H9 (cell line): Measurements from ENCODE around the gene ATG7. TPM values are rescaled to one million over a fixed set of nuclear protein-coding genes. Genes with fewer than 3 reads are reported as not detected.

ENCODE experiments used
- DNase-seq: peaks from one replicate; pipeline ENCODE4 v3.0.0-alpha.2; 2017
- H2AFZ ChIP-seq: one replicate; pipeline ENCODE4 v1.6.1; 2013; ENCODE audit warnings: mild to moderate bottlenecking, low read length, control low read depth, moderate library complexity
- H2AK5ac ChIP-seq: 2 replicates; pipeline ENCODE4 v1.6.1; 2013; ENCODE audit warnings: low read length, control low read depth, mixed read lengths; ENCODE audit not compliant: insufficient read length
- H2BK120ac ChIP-seq: one replicate; pipeline ENCODE4 v1.6.1; 2013; ENCODE audit warnings: low read depth, mild to moderate bottlenecking, low read length, control low read depth, inconsistent platforms; ENCODE audit not compliant: poor library complexity, severe bottlenecking
- H2BK12ac ChIP-seq: 2 replicates; pipeline ENCODE4 v1.6.1; 2013; ENCODE audit warnings: low read length, control low read depth, mixed read lengths, low read depth; ENCODE audit not compliant: insufficient read length
- H2BK15ac ChIP-seq: 2 replicates; pipeline ENCODE4 v1.6.1; 2013; ENCODE audit warnings: low read depth, low read length, control low read depth
- H2BK20ac ChIP-seq: one replicate; pipeline ENCODE4 v1.6.1; 2013; ENCODE audit warnings: low read depth, mild to moderate bottlenecking, low read length, control low read depth, inconsistent platforms; ENCODE audit not compliant: poor library complexity, severe bottlenecking
- H2BK5ac ChIP-seq: 2 replicates; pipeline ENCODE4 v1.6.1; 2013; ENCODE audit warnings: low read length, control low read depth, mixed read lengths; ENCODE audit not compliant: insufficient read length
- H3K14ac ChIP-seq: 2 replicates; pipeline ENCODE4 v1.6.1; 2013; ENCODE audit warnings: low read length, control low read depth; ENCODE audit not compliant: insufficient read depth
- H3K18ac ChIP-seq: 2 replicates; pipeline ENCODE4 v1.6.1; 2013; ENCODE audit warnings: low read depth, mild to moderate bottlenecking, mixed read lengths, low read length, control low read depth; ENCODE audit not compliant: insufficient read length
- H3K23ac ChIP-seq: 2 replicates; pipeline ENCODE4 v1.6.1; 2013; ENCODE audit warnings: low read length, control low read depth, mixed read lengths, low read depth; ENCODE audit not compliant: insufficient read length
- H3K23me2 ChIP-seq: 2 replicates; pipeline ENCODE4 v1.6.1; 2013; ENCODE audit warnings: low read depth, mild to moderate bottlenecking, mixed read lengths, low read length, control low read depth; ENCODE audit not compliant: insufficient read length, poor library complexity, severe bottlenecking
- H3K27ac ChIP-seq: 2 replicates; pipeline ENCODE4 v1.5.1; 2013; ENCODE audit warnings: low read length, control low read depth, mixed read lengths, low read depth; ENCODE audit not compliant: insufficient read length
- H3K27me3 ChIP-seq: 2 replicates; pipeline ENCODE4 v1.6.1; 2013; ENCODE audit warnings: low read length, control low read depth, inconsistent platforms; ENCODE audit not compliant: insufficient read depth
- H3K4ac ChIP-seq: 2 replicates; pipeline ENCODE4 v1.6.1; 2013; ENCODE audit warnings: low read depth, mild to moderate bottlenecking, control low read depth, inconsistent platforms, low read length, moderate library complexity
- H3K4me1 ChIP-seq: 2 replicates; pipeline ENCODE4 v1.6.1; 2013; ENCODE audit warnings: low read length, control low read depth, inconsistent platforms; ENCODE audit not compliant: insufficient read depth
- H3K4me2 ChIP-seq: 2 replicates; pipeline ENCODE4 v1.6.1; 2013; ENCODE audit warnings: low read length, control low read depth, mixed read lengths; ENCODE audit not compliant: insufficient read length, insufficient read depth
- H3K56ac ChIP-seq: 2 replicates; pipeline ENCODE4 v1.6.1; 2013; ENCODE audit warnings: low read depth, mild to moderate bottlenecking, mixed read lengths, low read length, control low read depth; ENCODE audit not compliant: insufficient read length
- H3K79me1 ChIP-seq: 2 replicates; pipeline ENCODE4 v1.6.1; 2013; ENCODE audit warnings: low read depth, mild to moderate bottlenecking, moderate library complexity, low read length, control low read depth, inconsistent platforms; ENCODE audit not compliant: insufficient read depth, poor library complexity, severe bottlenecking
- H3K79me2 ChIP-seq: 2 replicates; pipeline ENCODE4 v1.6.1; 2013; ENCODE audit warnings: low read length, control low read depth, inconsistent platforms; ENCODE audit not compliant: insufficient read depth
- H3K9ac ChIP-seq: 2 replicates; pipeline ENCODE4 v1.6.1; 2013; ENCODE audit warnings: low read length, control low read depth, mixed read lengths; ENCODE audit not compliant: insufficient read length; ENCODE audit errors: extremely low read depth
- H3K9me3 ChIP-seq: one replicate; pipeline ENCODE4 v1.6.1; 2013; ENCODE audit warnings: low read depth, low read length, inconsistent platforms; ENCODE audit not compliant: control insufficient read depth
- H3T11ph ChIP-seq: one replicate; pipeline ENCODE4 v1.6.1; 2013; ENCODE audit warnings: mild to moderate bottlenecking, low read length, control low read depth, inconsistent platforms
- H4K20me1 ChIP-seq: one replicate; pipeline ENCODE4 v1.6.1; 2013; ENCODE audit not compliant: control insufficient read depth, insufficient read length, insufficient read depth
- H4K5ac ChIP-seq: 2 replicates; pipeline ENCODE4 v1.6.1; 2013; ENCODE audit warnings: low read depth, mild to moderate bottlenecking, mixed read lengths, low read length, control low read depth; ENCODE audit not compliant: insufficient read length
- H4K8ac ChIP-seq: replicated peaks from 2 replicates; pipeline ENCODE4 v1.6.1; 2013; ENCODE audit warnings: low read length, control low read depth, mixed read lengths, low read depth; ENCODE audit not compliant: insufficient read length
- H4K91ac ChIP-seq: 2 replicates; pipeline ENCODE4 v1.6.1; 2013; ENCODE audit warnings: low read depth, mild to moderate bottlenecking, moderate library complexity, mixed read lengths, low read length, control low read depth; ENCODE audit not compliant: insufficient read length
- H3K27ac Mint-ChIP-seq, 3 experiments: 2 replicates in 2 of 3; 3 replicates in 1 of 3; pipeline ENCODE4 v1.8.0; 2020 to 2021; ENCODE audit warnings: mixed read lengths in 3 of 3, mild to moderate bottlenecking in 1 of 3, moderate library complexity in 1 of 3
- H3K27me3 Mint-ChIP-seq: 2 replicates; pipeline ENCODE4 v1.8.0; 2021; ENCODE audit warnings: low read depth, mild to moderate bottlenecking, moderate library complexity, mixed read lengths
- H3K36me3 Mint-ChIP-seq, 3 experiments: 2 replicates in 2 of 3; 3 replicates in 1 of 3; pipeline ENCODE4 v1.8.0; 2020 to 2021; ENCODE audit warnings: low read depth in 3 of 3, mixed read lengths in 3 of 3; ENCODE audit not compliant: insufficient read depth in 1 of 3
- H3K4me1 Mint-ChIP-seq, 2 experiments: 2 replicates each; pipeline ENCODE4 v1.8.0; 2020; ENCODE audit warnings: mixed read lengths in 2 of 2
- H3K4me3 Mint-ChIP-seq, 2 experiments: 2 replicates in 1 of 2; 3 replicates in 1 of 2; pipeline ENCODE4 v1.8.0; 2020 to 2021; ENCODE audit warnings: mild to moderate bottlenecking in 2 of 2, mixed read lengths in 2 of 2, moderate library complexity in 1 of 2
- H3K9me3 Mint-ChIP-seq, 2 experiments: 2 replicates in 1 of 2; 3 replicates in 1 of 2; pipeline ENCODE4 v1.8.0; 2020; ENCODE audit warnings: mild to moderate bottlenecking in 2 of 2, mixed read lengths in 2 of 2, moderate library complexity in 1 of 2
- WGBS: extraction: QIAGEN DNeasy Blood & Tissue Kit; methylation state at CpG from one replicate; pipeline ENCODE4 v1.1.7; 2013; ENCODE audit warnings: missing lambda C conversion rate, low lambda C conversion rate, mixed read lengths; ENCODE audit not compliant: insufficient read length; ENCODE audit errors: extremely low coverage; 5-methylcytosine and 5-hydroxymethylcytosine counted together
- total RNA-seq: library from RNA; stranded (reverse); gene quantifications from 2 replicates; pipeline ENCODE4 v1.2.1, GENCODE V29; 2021
- TF ChIP-seq, protein P1 (sequence below): fragments of 200-600 bp; sonication (generic); conservative IDR thresholded peaks from 3 replicates; pipeline ENCODE4 v1.8.0; 2021; ENCODE audit warnings: antibody characterized with exemption, mild to moderate bottlenecking

The ATG7 gene
- total RNA-seq, 1 experiment from 2014 or later = 17.9 TPM

DNA sequence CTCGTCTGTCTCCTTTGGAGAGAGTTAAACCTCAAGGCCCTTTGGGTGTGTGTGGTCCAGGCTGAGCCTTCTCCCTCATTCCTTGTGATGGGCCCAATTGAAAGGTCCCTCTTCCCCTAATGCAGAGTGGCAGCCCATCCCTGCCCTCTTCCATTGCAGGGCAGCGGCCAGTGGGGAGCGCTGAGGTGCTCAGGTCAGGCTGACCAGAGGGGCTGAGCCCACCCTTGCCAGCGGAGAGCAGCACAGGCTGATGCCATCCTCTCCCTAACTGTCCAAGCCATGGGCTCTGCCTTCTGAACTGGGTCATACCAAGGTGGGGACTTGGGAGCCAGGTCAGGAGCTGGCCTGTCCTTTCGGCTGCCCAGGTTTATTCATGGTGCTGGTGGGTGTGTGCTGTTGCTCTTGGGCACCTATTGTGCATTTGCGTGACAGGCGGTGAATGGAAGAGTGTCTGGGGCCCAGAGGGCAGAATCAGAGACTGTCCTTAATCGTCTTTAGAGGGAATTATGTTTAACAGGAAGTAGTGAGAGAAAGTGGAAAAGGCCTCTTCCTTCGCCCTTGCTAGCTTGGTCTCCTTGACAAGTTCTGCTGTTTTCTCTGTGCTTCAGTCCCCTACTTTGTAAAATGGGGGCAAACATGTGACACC lies 274.6 kb downstream of the ATG7 start:
- no CpG with 5 or more reads among the region's 9 CpGs for WGBS
- H3K79me1 ChIP-seq = no peaks in the 10 kb centered on the region
- no peak for DNase-seq
- H3K4me2 ChIP-seq = no peak overlapping the region
- Mint-ChIP-seq H3K36me3 (peaks cover 0 to 14% (median 7%) of the 10 kb centered on the region in 3 experiments; a peak in 4 of 7 replicates), H3K27ac (no peak overlapping the region), H3K9me3 (no peaks in the 10 kb centered on the region; a peak in 1 of 5 replicates), H3K4me1 (peaks cover 3 to 6% of the 10 kb centered on the region in 2 experiments; a peak in 3 of 4 replicates), H3K4me3 (no peak overlapping the region), H3K27me3 (no peaks in the 10 kb centered on the region)
- no peak overlapping the region for H3K23ac ChIP-seq
- H2BK120ac ChIP-seq = no peak overlapping the region
- H3K9me3 ChIP-seq = no peaks in the 10 kb centered on the region
- H2AK5ac ChIP-seq = no peak overlapping the region
- no peak overlapping the region for H3T11ph ChIP-seq
- H4K91ac ChIP-seq = no peak overlapping the region
- no peaks in the 10 kb centered on the region for H3K23me2 ChIP-seq
- no peak overlapping the region for H4K8ac ChIP-seq
- no peak overlapping the region for H3K18ac ChIP-seq
- no peak overlapping the region for H3K14ac ChIP-seq
- no peaks in the 10 kb centered on the region for H3K27me3 ChIP-seq
- H4K20me1 ChIP-seq = no peaks in the 10 kb centered on the region
- H3K27ac ChIP-seq = no peak overlapping the region
- no peaks in the 10 kb centered on the region for H3K4me1 ChIP-seq
- no peak overlapping the region for H3K4ac ChIP-seq
- H2BK15ac ChIP-seq = no peak overlapping the region
- H4K5ac ChIP-seq = no peak overlapping the region
- H2AFZ ChIP-seq = no peak overlapping the region
- no peak overlapping the region for H2BK12ac ChIP-seq
- no peak overlapping the region for H2BK20ac ChIP-seq
- no peaks in the 10 kb centered on the region for H3K79me2 ChIP-seq
- no peak overlapping the region for H3K9ac ChIP-seq
- H2BK5ac ChIP-seq = no peak overlapping the region
- TF ChIP-seq, protein P1, sequence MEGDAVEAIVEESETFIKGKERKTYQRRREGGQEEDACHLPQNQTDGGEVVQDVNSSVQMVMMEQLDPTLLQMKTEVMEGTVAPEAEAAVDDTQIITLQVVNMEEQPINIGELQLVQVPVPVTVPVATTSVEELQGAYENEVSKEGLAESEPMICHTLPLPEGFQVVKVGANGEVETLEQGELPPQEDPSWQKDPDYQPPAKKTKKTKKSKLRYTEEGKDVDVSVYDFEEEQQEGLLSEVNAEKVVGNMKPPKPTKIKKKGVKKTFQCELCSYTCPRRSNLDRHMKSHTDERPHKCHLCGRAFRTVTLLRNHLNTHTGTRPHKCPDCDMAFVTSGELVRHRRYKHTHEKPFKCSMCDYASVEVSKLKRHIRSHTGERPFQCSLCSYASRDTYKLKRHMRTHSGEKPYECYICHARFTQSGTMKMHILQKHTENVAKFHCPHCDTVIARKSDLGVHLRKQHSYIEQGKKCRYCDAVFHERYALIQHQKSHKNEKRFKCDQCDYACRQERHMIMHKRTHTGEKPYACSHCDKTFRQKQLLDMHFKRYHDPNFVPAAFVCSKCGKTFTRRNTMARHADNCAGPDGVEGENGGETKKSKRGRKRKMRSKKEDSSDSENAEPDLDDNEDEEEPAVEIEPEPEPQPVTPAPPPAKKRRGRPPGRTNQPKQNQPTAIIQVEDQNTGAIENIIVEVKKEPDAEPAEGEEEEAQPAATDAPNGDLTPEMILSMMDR = no peak
- no peak overlapping the region for H3K56ac ChIP-seq
